HCT116 (cell line): ENCODE measurements around the gene ACRBP. TPM values are rescaled to one million over a fixed set of nuclear protein-coding genes. Genes with fewer than 3 reads are reported as not detected.

ENCODE experiments used
- ATAC-seq: fragments of 200-7000 bp; cut with Tn5 transposase; 2 replicates; pipeline ENCODE4 v1.9.1; 2020; ENCODE audit warnings: mild to moderate bottlenecking, moderate library complexity
- BruUV-seq: library from RNA; stranded (reverse); fragments of 400-500 nt; replicated peaks from 2 replicates; lab custom pipeline; 2021; lab: Mats Ljungman, UMichigan
- CTCF ChIA-PET: fragments of 300-600 bp; sonication (Branson Sonifier 250); formaldehyde crosslinking; loops from one replicate; lab custom pipeline; 2021; ENCODE audit warnings: antibody characterized with exemption; lab: Charles Lee
- POLR2A ChIA-PET: fragments of 300-600, 350-600 bp; sonication (Branson Sonifier 250); formaldehyde crosslinking; loops from one replicate; lab custom pipeline; 2021; ENCODE audit warnings: antibody characterized with exemption; lab: Charles Lee
- RAD21 ChIA-PET, 2 experiments: fragments of 300-600 bp; sonication (Branson Sonifier 250); formaldehyde crosslinking; loops; one replicate each; lab custom pipeline; 2023; ENCODE audit warnings: low total read pairs in 2 of 2; ENCODE audit not compliant: uncharacterized antibody in 2 of 2, unreplicated experiment in 2 of 2, low non-redundant PET in 1 of 2; lab: Charles Lee
- DNase-seq: peaks from one replicate; pipeline ENCODE4 v3.0.0-alpha.2; 2010; ENCODE audit warnings: low read depth, low spot score
- H2AFZ ChIP-seq: fragments of 200-600 bp; shearing (Covaris generic), sonication (generic); 2 replicates; pipeline ENCODE4 v1.6.1; 2017; ENCODE audit warnings: low read depth, mixed run types, mixed read lengths, antibody characterized with exemption, low read length; ENCODE audit not compliant: poor library complexity, severe bottlenecking
- H3K27ac ChIP-seq: 2 replicates; pipeline ENCODE4 v1.5.1; 2012; ENCODE audit warnings: low read depth, low read length
- H3K27me3 ChIP-seq: fragments of 200-600 bp; sonication (generic); 2 replicates; pipeline ENCODE4 v1.6.1; 2016; ENCODE audit warnings: mixed run types, low read length, mixed read lengths; ENCODE audit not compliant: insufficient read depth
- H3K36me3 ChIP-seq, 2 experiments: fragments of 200-500 bp in 1 of 2; fragments of 200-600 bp in 1 of 2; sonication (Bioruptor generic) in 1 of 2; sonication (generic) in 1 of 2; 2 replicates each; pipeline versions ENCODE4 v1.5.1 to v1.6.1; 2014 to 2016; ENCODE audit warnings: low read length in 2 of 2, inconsistent platforms in 1 of 2, mixed read lengths in 1 of 2, mixed run types in 1 of 2; ENCODE audit not compliant: insufficient read depth in 2 of 2, control insufficient read depth in 1 of 2
- H3K4me1 ChIP-seq, 2 experiments: fragments of 200-600 bp in 1 of 2; sonication (generic) in 1 of 2; 2 replicates each; pipeline versions ENCODE4 v1.5.1 to v1.6.1; 2012 to 2017; ENCODE audit warnings: low read length in 2 of 2, inconsistent platforms in 1 of 2, mild to moderate bottlenecking in 1 of 2, mixed read lengths in 1 of 2, mixed run types in 1 of 2, moderate library complexity in 1 of 2; ENCODE audit not compliant: insufficient read depth in 2 of 2, control insufficient read depth in 1 of 2
- H3K4me2 ChIP-seq: fragments of 200-600 bp; sonication (generic); 2 replicates; pipeline ENCODE4 v1.6.1; 2017; ENCODE audit warnings: mixed run types, low read length, mixed read lengths
- H3K4me3 ChIP-seq, 2 experiments: fragments of 200-600 bp in 1 of 2; sonication (generic) in 1 of 2; replicated peaks in 1 of 2; 2 replicates each; pipeline ENCODE4 v1.5.1; 2011 to 2016; ENCODE audit warnings: low read length in 2 of 2, control low read depth in 1 of 2, low read depth in 1 of 2, mild to moderate bottlenecking in 1 of 2, mixed read lengths in 1 of 2, mixed run types in 1 of 2
- H3K79me2 ChIP-seq: fragments of 200-600 bp; sonication (generic); 2 replicates; pipeline ENCODE4 v1.6.1; 2017; ENCODE audit warnings: mild to moderate bottlenecking, mixed run types, low read length, moderate library complexity, mixed read lengths; ENCODE audit not compliant: insufficient read depth
- H3K9ac ChIP-seq: fragments of 200-600 bp; sonication (generic); 2 replicates; pipeline ENCODE4 v1.6.1; 2016; ENCODE audit warnings: low read length, mixed read lengths
- H3K9me2 ChIP-seq: fragments of 200-600 bp; sonication (generic), shearing (Covaris generic); 2 replicates; pipeline ENCODE4 v1.6.1; 2017; ENCODE audit warnings: mixed run types, mild to moderate bottlenecking, moderate library complexity; ENCODE audit not compliant: insufficient read depth
- H3K9me3 ChIP-seq, 2 experiments: fragments of 200-500 bp in 1 of 2; fragments of 200-600 bp in 1 of 2; sonication (Bioruptor generic) in 1 of 2; sonication (generic) in 1 of 2; 2 replicates each; pipeline ENCODE4 v1.6.1; 2014 to 2017; ENCODE audit warnings: low read length in 2 of 2, mixed read lengths in 2 of 2, inconsistent platforms in 1 of 2, low read depth in 1 of 2, mild to moderate bottlenecking in 1 of 2, mixed run types in 1 of 2, moderate library complexity in 1 of 2; ENCODE audit not compliant: control insufficient read depth in 1 of 2, insufficient read depth in 1 of 2
- H4K20me1 ChIP-seq: fragments of 200-600 bp; sonication (generic), shearing (Covaris generic); 2 replicates; pipeline ENCODE4 v1.6.1; 2017; ENCODE audit warnings: mixed run types, mild to moderate bottlenecking, moderate library complexity; ENCODE audit not compliant: insufficient read depth
- EGR1 ChIP-seq: IDR thresholded peaks from 2 replicates; pipeline ENCODE4 v1.6.1; 2012; ENCODE audit warnings: low read depth
- JUND ChIP-seq: IDR thresholded peaks from 2 replicates; pipeline ENCODE4 v1.6.1; 2012
- POLR2A ChIP-seq: IDR thresholded peaks from 2 replicates; pipeline ENCODE4 v1.7.0; 2011; ENCODE audit warnings: borderline replicate concordance; ENCODE audit not compliant: insufficient read depth, insufficient read length; ENCODE audit errors: extremely low read depth
- POLR2AphosphoS5 ChIP-seq: IDR thresholded peaks from 2 replicates; pipeline ENCODE4 v1.6.1; 2011; ENCODE audit warnings: mild to moderate bottlenecking, low read depth, low read length, moderate library complexity
- SP1 ChIP-seq: IDR thresholded peaks from 2 replicates; pipeline ENCODE4 v1.6.1; 2012; ENCODE audit warnings: low read depth
- SRF ChIP-seq: IDR thresholded peaks from 2 replicates; pipeline ENCODE4 v1.6.1; 2012; ENCODE audit warnings: low read depth
- TCF7L2 ChIP-seq: IDR thresholded peaks from 2 replicates; pipeline ENCODE4 v1.7.0; 2011; ENCODE audit warnings: borderline replicate concordance, inconsistent platforms; ENCODE audit not compliant: insufficient read depth, insufficient read length; ENCODE audit errors: extremely low read depth
- ZBTB33 ChIP-seq: IDR thresholded peaks from 2 replicates; pipeline ENCODE4 v1.6.1; 2011; ENCODE audit warnings: mild to moderate bottlenecking, low read length, moderate library complexity; ENCODE audit not compliant: insufficient replicate concordance; ENCODE audit errors: extremely low read depth
- ZFX ChIP-seq: fragments of 450-650 bp; IDR thresholded peaks from 2 replicates; pipeline ENCODE4 v1.6.1; 2017
- ZNF274 ChIP-seq: fragments of 200-500 bp; sonication (Bioruptor generic); IDR thresholded peaks from 2 replicates; pipeline ENCODE4 v1.6.1; 2014; ENCODE audit warnings: mild to moderate bottlenecking, low read depth, low read length, inconsistent platforms
- intact Hi-C: fragments of 100-400 bp; cut with micrococcal nuclease; formaldehyde crosslinking; loops from 2 replicates; pipeline ENCODE4 v1.10.0; 2022
- total RNA-seq: library from RNA; stranded (reverse); gene quantifications from one replicate; pipeline ENCODE4 v1.2.1, GENCODE V29; 2021; ENCODE audit not compliant: unreplicated experiment

ACRBP gene
- total RNA-seq, 1 experiment from 2014 or later, result 1.0 TPM

- Histone ChIP-seq H3K4me1 (no peaks in the 10 kb centered on the region), H3K9me3 (no peaks in the 10 kb centered on the region), H3K4me3 (no peak overlapping the region), H2AFZ (no peak overlapping the region), H3K27ac (no peak overlapping the region), H3K27me3 (no peaks in the 10 kb centered on the region), H3K4me2 (no peak overlapping the region), H4K20me1 (no peaks in the 10 kb centered on the region), H3K9me2 (no peaks in the 10 kb centered on the region), H3K36me3 (peaks cover 9 to 10% of the 10 kb centered on the region in 2 experiments; a peak in 2 of 4 replicates), H3K79me2 (no peaks in the 10 kb centered on the region), H3K9ac (no peak overlapping the region)
- ChIA-PET CTCF (no interaction called here), POLR2A (no interaction called here), RAD21 (no interaction called here)
- DNase-seq (no peak), ATAC-seq (no peak)
- intact Hi-C loops, result no loop called here
- TF ChIP-seq ZNF274 (no peak), ZFX (no peak), POLR2A (no peak), ZBTB33 (no peak), JUND (no peak), POLR2AphosphoS5 (no peak), SP1 (no peak), TCF7L2 (no peak), EGR1 (no peak), SRF (no peak)
- BruUV-seq, result no TSS peak
Measured at GRCh38 chr12:6653987-6654386, 6.8 kb upstream of the ACRBP start.
